Spleen (tissue), 7 donors: ENCODE measurements around the gene FBXW5.
A peak's percentile ranks its signal among the peaks of the same experiment; 100 is the strongest.

Source experiments
- POLR2A ChIP-seq, 3 donors: fragments of 450-650 bp; IDR thresholded peaks; one replicate each; pipeline ENCODE4 v1.5.1; 2017; ENCODE audit warnings: antibody characterized with exemption in 3 of 3, mild to moderate bottlenecking in 1 of 3
- POLR2AphosphoS5 ChIP-seq, 3 donors: sonication (generic); formaldehyde crosslinking; IDR thresholded peaks; one replicate each; pipeline ENCODE4 v1.5.1; 2017; ENCODE audit warnings: antibody characterized with exemption in 3 of 3
- TF ChIP-seq, protein P1 (sequence below), 11 experiments: fragments of 200-600 bp in 7 of 11; fragments of 450-650 bp in 4 of 11; sonication (generic) in 4 of 11; IDR thresholded peaks in 8 of 11; conservative IDR thresholded peaks in 3 of 11; 1 replicate in 7 of 11; 2 replicates in 4 of 11; pipeline versions ENCODE4 v1.4.0 to v1.8.0; 2016 to 2021; ENCODE audit warnings: antibody characterized with exemption in 11 of 11, inconsistent platforms in 4 of 11, mild to moderate bottlenecking in 1 of 11
- donor health status: DM: no; HTN: no; CAD: no; lungs with moderate emphysema.
- donor health status: DM: no; HTN: no; CAD: no.
- donor health status: DM: no; HTN: no; CAD: no.

DNA sequence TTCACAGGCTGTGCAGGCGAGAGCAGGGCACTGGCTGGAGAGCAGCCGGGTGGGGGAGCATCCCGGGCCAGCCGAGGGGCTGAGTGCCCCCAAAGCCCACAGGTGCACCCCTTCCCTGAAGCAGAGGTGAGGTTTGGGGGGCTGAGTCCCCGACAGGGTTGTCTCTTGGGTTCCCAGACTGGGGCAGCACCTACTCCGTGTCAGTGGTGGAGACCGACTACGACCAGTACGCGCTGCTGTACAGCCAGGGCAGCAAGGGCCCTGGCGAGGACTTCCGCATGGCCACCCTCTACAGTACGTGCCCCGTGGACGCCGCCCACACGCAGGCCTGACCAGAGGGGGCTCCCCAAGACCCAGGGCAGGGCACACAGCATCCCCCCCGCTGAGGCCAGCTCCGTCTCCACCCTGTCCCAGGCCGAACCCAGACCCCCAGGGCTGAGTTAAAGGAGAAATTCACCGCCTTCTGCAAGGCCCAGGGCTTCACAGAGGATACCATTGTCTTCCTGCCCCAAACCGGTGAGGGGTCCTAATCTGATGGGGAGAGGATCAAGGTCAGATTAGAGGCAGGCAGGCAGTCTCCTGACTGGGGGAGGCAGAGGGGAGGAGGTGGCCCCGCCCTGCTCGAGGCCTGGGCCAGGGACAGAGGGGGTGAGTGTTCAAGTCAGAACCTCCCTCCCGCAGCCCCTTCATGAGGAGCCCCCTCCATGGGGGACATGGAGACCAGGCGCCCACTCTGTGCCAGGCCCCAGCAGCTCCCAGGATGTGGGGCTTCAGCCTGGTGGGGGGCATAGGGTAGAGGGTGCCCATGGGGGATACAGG lies 35.4 kb upstream of the FBXW5 start:
- TF ChIP-seq, protein P1, sequence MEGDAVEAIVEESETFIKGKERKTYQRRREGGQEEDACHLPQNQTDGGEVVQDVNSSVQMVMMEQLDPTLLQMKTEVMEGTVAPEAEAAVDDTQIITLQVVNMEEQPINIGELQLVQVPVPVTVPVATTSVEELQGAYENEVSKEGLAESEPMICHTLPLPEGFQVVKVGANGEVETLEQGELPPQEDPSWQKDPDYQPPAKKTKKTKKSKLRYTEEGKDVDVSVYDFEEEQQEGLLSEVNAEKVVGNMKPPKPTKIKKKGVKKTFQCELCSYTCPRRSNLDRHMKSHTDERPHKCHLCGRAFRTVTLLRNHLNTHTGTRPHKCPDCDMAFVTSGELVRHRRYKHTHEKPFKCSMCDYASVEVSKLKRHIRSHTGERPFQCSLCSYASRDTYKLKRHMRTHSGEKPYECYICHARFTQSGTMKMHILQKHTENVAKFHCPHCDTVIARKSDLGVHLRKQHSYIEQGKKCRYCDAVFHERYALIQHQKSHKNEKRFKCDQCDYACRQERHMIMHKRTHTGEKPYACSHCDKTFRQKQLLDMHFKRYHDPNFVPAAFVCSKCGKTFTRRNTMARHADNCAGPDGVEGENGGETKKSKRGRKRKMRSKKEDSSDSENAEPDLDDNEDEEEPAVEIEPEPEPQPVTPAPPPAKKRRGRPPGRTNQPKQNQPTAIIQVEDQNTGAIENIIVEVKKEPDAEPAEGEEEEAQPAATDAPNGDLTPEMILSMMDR (IDR thresholded peaks at IDR 0.05 in 8 of 11, conservative IDR thresholded peaks at IDR 0.05 in 3 of 11), result no peak
- TF ChIP-seq POLR2A (IDR thresholded peaks at IDR 0.05) (no peak), POLR2AphosphoS5 (IDR thresholded peaks at IDR 0.05) (peak in 1 of 3 donors; percentile 33)
